ENCODE results near the gene LTV1.

The LTV1 gene

DNA sequence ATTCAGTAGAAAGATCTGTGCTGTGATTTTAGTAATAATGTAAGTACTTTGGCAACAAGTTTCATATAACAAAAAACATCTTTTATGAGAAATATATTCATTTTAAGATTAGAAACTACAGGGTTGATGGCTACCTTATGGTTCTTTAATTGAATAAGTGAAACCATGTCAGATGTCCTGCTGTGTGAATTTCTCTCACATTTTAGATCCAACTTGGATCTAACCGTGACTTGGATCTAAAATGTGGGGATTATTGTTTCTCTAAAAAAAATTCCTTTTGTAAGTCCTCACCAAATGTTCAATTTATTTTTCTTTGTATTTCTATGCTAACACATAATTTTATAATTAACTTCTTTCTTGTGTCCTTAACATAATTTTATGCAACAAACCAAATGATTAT is 51.5 kb downstream of the LTV1 start:
- no peak for DNase-seq (ENCODE audit: low read depth)

DNA sequence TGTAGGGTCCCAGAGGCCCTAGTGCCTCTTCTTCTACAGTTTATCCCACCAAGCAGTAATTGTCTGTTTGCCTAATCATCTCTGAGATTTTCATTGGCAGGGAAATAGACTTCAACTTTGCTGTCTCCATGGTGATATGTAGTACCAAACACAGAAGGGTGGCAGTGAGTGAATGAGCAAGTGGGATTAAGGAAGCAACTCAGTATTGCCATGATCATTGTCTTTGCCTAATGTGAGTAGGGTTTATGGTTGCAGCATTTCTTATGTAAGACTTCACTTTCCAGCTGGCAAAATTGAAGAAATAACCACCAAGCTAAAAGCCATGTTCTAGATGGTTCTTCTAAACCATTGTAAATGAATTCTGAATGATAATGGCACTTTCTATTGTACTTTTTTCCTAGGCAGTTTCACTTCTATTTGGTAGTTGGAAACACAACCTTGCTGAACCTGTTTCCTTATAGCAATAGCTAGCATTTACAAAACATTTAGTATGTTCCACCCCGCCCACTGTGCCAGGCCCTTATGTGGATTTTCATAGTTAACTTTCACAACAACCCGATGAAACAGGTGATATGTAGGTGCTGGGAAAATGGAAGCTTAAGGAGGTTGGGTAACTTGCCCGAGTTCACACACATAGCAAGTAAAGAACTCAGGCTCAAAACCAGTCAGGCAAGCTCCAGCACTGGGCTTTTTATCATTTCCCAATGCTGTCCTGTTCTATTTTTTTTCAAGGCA is 53.2 kb downstream of the LTV1 start:
- DNase-seq (ENCODE audit: low read depth): no peak

DNA sequence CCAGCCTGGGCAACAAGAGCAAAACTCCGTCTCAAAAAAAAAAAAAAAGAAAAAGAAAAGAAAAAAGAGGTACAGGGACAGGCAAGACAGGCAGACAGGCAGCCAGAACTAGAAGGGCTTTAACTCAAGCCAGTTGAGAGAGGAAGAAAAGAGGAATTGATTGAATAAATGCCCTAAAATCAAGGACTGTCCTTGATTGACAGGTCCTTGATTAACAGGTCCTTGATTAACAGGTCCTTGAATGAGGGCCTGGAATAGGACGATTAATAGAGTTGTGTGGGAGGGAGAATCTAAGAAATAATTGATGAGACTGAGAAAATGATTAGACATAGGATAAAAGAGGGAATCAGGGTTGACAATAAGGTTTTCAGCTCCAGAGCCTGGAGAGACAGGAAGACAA is 57.2 kb downstream of the LTV1 start:
- DNase-seq (ENCODE audit: low read depth): no peak

DNA sequence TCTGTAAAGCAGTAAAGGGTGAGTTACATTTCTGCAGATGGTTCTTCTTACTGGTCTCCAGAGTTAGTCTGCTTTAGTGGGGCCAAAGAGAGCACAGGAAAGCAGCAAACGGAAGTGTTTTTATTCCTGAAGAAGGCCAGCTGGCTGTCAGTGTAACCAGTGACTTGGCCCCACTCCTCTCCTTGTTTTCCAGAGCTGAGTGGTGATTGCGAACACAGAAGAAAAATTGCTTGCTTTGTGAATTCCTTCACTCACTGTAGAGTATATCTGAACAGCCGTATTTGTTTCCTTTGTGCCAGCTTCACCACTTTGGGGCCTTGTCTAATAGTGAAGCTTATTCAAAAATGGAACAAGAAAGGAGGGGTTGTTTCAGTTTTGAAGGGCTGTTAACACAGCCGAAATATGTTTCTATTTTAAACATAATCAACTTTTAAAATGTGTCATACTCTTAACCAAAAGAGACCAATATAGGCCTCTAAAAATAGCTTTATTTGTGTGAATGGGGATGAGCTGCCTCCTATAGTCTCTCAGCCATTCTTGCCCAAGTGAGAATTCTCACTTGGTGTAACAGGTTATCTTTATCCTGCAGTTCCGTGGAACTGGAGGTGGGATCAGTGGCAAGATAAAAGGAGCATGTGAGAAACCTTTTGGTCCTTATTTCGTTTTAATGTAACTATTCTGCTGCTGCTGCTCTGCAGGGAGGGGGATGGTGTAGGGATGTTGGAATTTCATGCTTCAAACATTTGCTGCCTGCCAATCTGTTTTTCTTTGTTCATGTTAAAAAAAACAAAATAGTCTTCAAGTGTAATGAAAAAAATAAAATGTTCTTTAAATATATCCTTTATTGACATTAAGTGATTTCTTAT is 59.0 kb downstream of the LTV1 start:
- DNase-seq (ENCODE audit: low read depth): no peak

DNA sequence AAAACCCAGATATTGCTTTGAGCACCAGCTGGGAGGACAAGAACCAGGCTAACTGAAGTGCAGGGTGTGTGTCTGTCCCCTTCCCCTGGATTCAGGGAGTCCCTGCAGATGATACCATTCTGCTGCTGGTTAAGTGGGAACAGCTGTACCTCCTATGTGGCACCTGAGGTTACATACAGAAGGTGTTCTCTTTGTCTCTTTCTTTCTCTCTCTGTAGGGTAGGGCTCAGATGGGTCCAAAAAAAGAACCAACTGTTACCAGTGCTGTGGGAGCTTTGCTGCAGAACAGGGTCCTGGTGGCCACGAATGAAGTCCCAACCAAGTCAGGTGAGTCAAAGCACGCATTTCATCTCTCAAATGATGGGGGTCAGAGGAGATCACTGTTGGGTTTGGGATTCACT is 59.7 kb downstream of the LTV1 start:
- DNase-seq (ENCODE audit: low read depth): no peak

DNA sequence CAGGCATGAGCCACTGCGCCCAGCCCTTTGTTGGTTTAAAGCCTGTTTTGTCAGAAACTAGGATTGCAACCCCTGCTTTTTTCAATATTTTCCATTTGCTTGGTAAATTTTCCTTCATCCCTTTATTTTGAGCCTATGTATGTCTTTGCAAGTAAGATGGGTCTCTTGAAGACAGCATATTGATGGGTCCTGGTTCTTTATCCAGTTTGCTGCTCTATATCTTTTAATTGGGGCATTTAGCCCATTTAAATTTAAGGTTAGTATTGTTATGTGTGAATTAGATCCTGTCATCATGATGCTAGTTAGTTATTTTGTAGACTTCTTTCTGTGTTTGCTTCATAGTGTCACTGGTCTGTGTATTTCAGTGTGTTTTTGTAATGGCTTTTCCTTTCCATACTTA is 67.9 kb downstream of the LTV1 start:
- DNase-seq (ENCODE audit: low read depth): no peak

DNA sequence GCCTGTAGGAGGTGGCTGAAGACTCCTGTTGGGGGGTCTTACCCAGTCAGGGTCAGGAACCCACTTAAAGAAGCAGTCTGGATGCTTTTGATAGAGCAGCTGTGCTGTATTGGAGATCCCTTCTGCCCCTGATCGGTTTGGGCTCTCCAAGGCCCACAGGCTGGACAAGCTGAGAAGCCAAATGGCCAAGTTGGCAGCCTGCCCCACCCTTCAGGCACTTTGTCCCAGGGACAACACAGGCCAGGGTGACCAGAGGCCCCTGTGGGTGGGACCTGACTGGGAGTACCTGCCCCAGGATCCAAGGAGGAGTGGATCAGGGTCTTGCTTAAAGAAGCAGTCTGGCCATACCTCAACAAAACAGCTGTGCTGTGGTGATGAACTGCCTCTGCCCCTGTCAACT is 69.5 kb downstream of the LTV1 start:
- DNase-seq (ENCODE audit: low read depth): no peak

All from T-helper 22 cell (primary cell).